K562 (cell line): ENCODE measurements around the gene SFRP5. TPM values are rescaled to one million over a fixed set of nuclear protein-coding genes. Genes with fewer than 3 reads are reported as not detected.
A peak's percentile ranks its signal among the peaks of the same experiment; 100 is the strongest.

Experiments
- ATAC-seq: fragments of 200-7000 bp; cut with Tn5 transposase; 3 replicates; pipeline ENCODE4 v1.9.1; 2020; ENCODE audit warnings: moderate library complexity
- BruUV-seq: library from RNA; stranded (reverse); fragments of 400-500 nt; replicated peaks from 2 replicates; lab custom pipeline; 2021; lab: Mats Ljungman, UMichigan
- CTCF ChIA-PET: fragments of 300-600 bp; formaldehyde crosslinking; extraction: SDS; loops from one replicate; lab custom pipeline; 2021; ENCODE audit warnings: low intra/inter-chr PET ratio; lab: Yijun Ruan, JAX
- POLR2A ChIA-PET: fragments of 300-600, 350-650 bp; sonication (Branson Sonifier 250); formaldehyde crosslinking; extraction: SDS; loops from one replicate; lab custom pipeline; 2021; ENCODE audit warnings: antibody characterized with exemption, inconsistent platforms; lab: Yijun Ruan, JAX
- DNase-seq, 4 experiments: peaks; one replicate each; pipeline versions ENCODE4 v3.0.0 to v3.0.0-alpha.2; 2011 to 2018; ENCODE audit warnings: low spot score in 3 of 4, mixed read lengths in 3 of 4; ENCODE audit errors: extremely low read depth in 1 of 4
- FAIRE-seq: peaks from 2 replicates; lab custom pipeline; 2011; peaks lifted over from hg19 to GRCh38; lab: Jason Lieb, UNC
- H2AFZ ChIP-seq: 2 replicates; pipeline ENCODE4 v1.6.0; 2011; ENCODE audit warnings: low read depth, low read length, control low read depth, inconsistent platforms
- H3K27ac ChIP-seq: fragments of 200-600 bp; 3 replicates; pipeline ENCODE4 v1.8.0; 2011; ENCODE audit warnings: low read depth, mild to moderate bottlenecking, control low read depth, inconsistent platforms, low read length, moderate library complexity, mixed read lengths; ENCODE audit errors: extremely low read depth
- H3K27me3 ChIP-seq, 2 experiments: fragments of 300-600 bp in 1 of 2; 2 replicates in 1 of 2; 3 replicates in 1 of 2; pipeline versions ENCODE4 v1.6.0 to v1.8.0; 2011; ENCODE audit warnings: inconsistent platforms in 2 of 2, low read length in 2 of 2, mild to moderate bottlenecking in 1 of 2, mixed read lengths in 1 of 2, moderate library complexity in 1 of 2; ENCODE audit not compliant: control insufficient read depth in 2 of 2, insufficient read depth in 2 of 2
- H3K36me3 ChIP-seq: fragments of 300-600 bp; 3 replicates; pipeline ENCODE4 v1.8.0; 2011; ENCODE audit warnings: mild to moderate bottlenecking, low read length, inconsistent platforms; ENCODE audit not compliant: control insufficient read depth, insufficient read depth
- H3K4me1 ChIP-seq, 2 experiments: fragments of 200-600 bp in 1 of 2; replicated peaks in 1 of 2; 2 replicates in 1 of 2; 3 replicates in 1 of 2; pipeline versions ENCODE4 v1.5.1 to v1.8.0; 2011; ENCODE audit warnings: inconsistent platforms in 2 of 2, low read length in 2 of 2, mild to moderate bottlenecking in 1 of 2, mixed read lengths in 1 of 2, moderate library complexity in 1 of 2; ENCODE audit not compliant: control insufficient read depth in 2 of 2, insufficient read depth in 2 of 2
- H3K4me2 ChIP-seq: 2 replicates; pipeline ENCODE4 v1.6.1; 2011; ENCODE audit warnings: low read length, control low read depth, inconsistent platforms, mixed read lengths; ENCODE audit not compliant: insufficient read depth
- H3K4me3 ChIP-seq: fragments of 200-600 bp; sonication (generic), shearing (Covaris generic); 2 replicates; pipeline ENCODE4 v1.5.1; 2016; ENCODE audit warnings: control low read depth, inconsistent platforms
- H3K79me2 ChIP-seq: fragments of 200-600 bp; 3 replicates; pipeline ENCODE4 v1.8.0; 2011; ENCODE audit warnings: low read length, inconsistent platforms; ENCODE audit not compliant: control insufficient read depth, insufficient read depth
- H3K9ac ChIP-seq, 2 experiments: 2 replicates each; pipeline versions ENCODE4 v1.6.0 to v1.6.1; 2011; ENCODE audit warnings: low read depth in 2 of 2, low read length in 2 of 2, control low read depth in 1 of 2, inconsistent platforms in 1 of 2, mild to moderate bottlenecking in 1 of 2, mixed read lengths in 1 of 2; ENCODE audit not compliant: insufficient read depth in 1 of 2
- H3K9me1 ChIP-seq: one replicate; pipeline ENCODE4 v1.6.0; 2011; ENCODE audit warnings: inconsistent platforms, mild to moderate bottlenecking, low read length, moderate library complexity; ENCODE audit not compliant: control insufficient read depth, insufficient read depth
- H3K9me3 ChIP-seq: replicated peaks from 2 replicates; pipeline ENCODE4 v1.5.1; 2011; ENCODE audit warnings: low read depth, low read length, inconsistent platforms; ENCODE audit not compliant: control insufficient read depth, insufficient read depth
- H4K20me1 ChIP-seq: replicated peaks from 2 replicates; pipeline ENCODE4 v1.6.1; 2011; ENCODE audit warnings: low read length, inconsistent platforms, mixed read lengths; ENCODE audit not compliant: control insufficient read depth, insufficient read depth
- CTCF ChIP-seq, 3 experiments: IDR thresholded peaks in 2 of 3; conservative IDR thresholded peaks in 1 of 3; 2 replicates each; pipeline ENCODE4 v1.5.1; 2011 to 2012; ENCODE audit warnings: low read length in 3 of 3, mild to moderate bottlenecking in 3 of 3, control low read depth in 2 of 3, improper control_type of control experiment in 1 of 3, inconsistent platforms in 1 of 3, low read depth in 1 of 3, mixed read lengths in 1 of 3, moderate library complexity in 1 of 3; ENCODE audit not compliant: insufficient read depth in 2 of 3
- DEAF1 ChIP-seq: fragments of 450-650 bp; formaldehyde crosslinking; IDR thresholded peaks from 2 replicates; pipeline ENCODE4 v1.4.0; 2020; ENCODE audit warnings: mild to moderate bottlenecking, moderate library complexity
- GATAD2B ChIP-seq: fragments of 450-650 bp; IDR thresholded peaks from 2 replicates; pipeline ENCODE4 v1.6.1; 2017; ENCODE audit warnings: mild to moderate bottlenecking, borderline replicate concordance
- MAZ ChIP-seq, 2 experiments: fragments of 450-650 bp in 1 of 2; sonication (generic) in 1 of 2; formaldehyde crosslinking; IDR thresholded peaks in 1 of 2; conservative IDR thresholded peaks in 1 of 2; 2 replicates each; pipeline versions ENCODE4 v1.4.0 to v1.5.0; 2020; ENCODE audit warnings: mild to moderate bottlenecking in 1 of 2, missing genetic modification reagents in 1 of 2
- RBM15 ChIP-seq: fragments of 200-400 bp; formaldehyde crosslinking; IDR thresholded peaks from 2 replicates; pipeline ENCODE4 v1.6.1; 2018; ENCODE audit warnings: mild to moderate bottlenecking, low read length, moderate library complexity; ENCODE audit not compliant: insufficient read depth
- SMARCA5 ChIP-seq: fragments of 450-650 bp; IDR thresholded peaks from 2 replicates; pipeline ENCODE4 v1.6.1; 2016
- SMC3 ChIP-seq: conservative IDR thresholded peaks from 2 replicates; pipeline ENCODE4 v1.6.1; 2011; ENCODE audit warnings: low read depth, low read length, improper control_type of control experiment; ENCODE audit not compliant: insufficient read depth
- XRCC5 ChIP-seq: fragments of 200-400 bp; formaldehyde crosslinking; IDR thresholded peaks from 2 replicates; pipeline ENCODE4 v1.6.1; 2017; ENCODE audit warnings: low read depth, mild to moderate bottlenecking, low read length
- ZNF263 ChIP-seq: sonication (generic); formaldehyde crosslinking; IDR thresholded peaks from 2 replicates; pipeline ENCODE4 v1.8.0; 2022; ENCODE audit warnings: mild to moderate bottlenecking, missing genetic modification reagents, borderline replicate concordance
- WGBS: fragments of 100-300 bp; shearing (Covaris generic); methylation state at CpG from one replicate; pipeline ENCODE4 v1.1.6; 2016; ENCODE audit warnings: low coverage, mixed read lengths; ENCODE audit not compliant: insufficient coverage; ENCODE audit errors: missing lambda C conversion rate; 5-methylcytosine and 5-hydroxymethylcytosine counted together
- in situ Hi-C: fragments of 300-500 bp; cut with MboI; formaldehyde crosslinking; loops from 4 replicates; pipeline ENCODE4 v1.15.0; 2018; ENCODE audit warnings: inconsistent platforms, mixed read lengths
- intact Hi-C: fragments of 100-400 bp; cut with micrococcal nuclease; formaldehyde crosslinking; loops from 2 replicates; pipeline ENCODE4 v1.14.2; 2022
- polyA plus RNA-seq, 8 experiments: library from polyadenylated mRNA; depleted of rRNA in 4 of 8; stranded (reverse) in 5 of 8; unstranded in 3 of 8; fragments of >200 nt; fragmentation: Nextera tagmentation in 2 of 8; fragmentation: Illumina TruSeq in 1 of 8; extraction: Ambion mirVana in 2 of 8; extraction: Trizol in 1 of 8; gene quantifications; 2 replicates each; pipeline versions ENCODE4 v1.2.1 to v1.2.3, GENCODE V29; 2011 to 2014; ENCODE audit warnings: inconsistent platforms in 1 of 8, missing spikeins in 1 of 8
- total RNA-seq, 7 experiments: library from RNA; depleted of rRNA in 6 of 7; stranded (reverse); fragments of >200 nt in 6 of 7; fragmentation: Illumina TruSeq in 2 of 7; extraction: Trizol in 2 of 7; gene quantifications; 2 replicates each; pipeline versions ENCODE4 v1.2.1 to v1.2.3, GENCODE V29; 2011 to 2021; ENCODE audit warnings: low replicate concordance in 1 of 7

Gene SFRP5
- total and polyA plus RNA-seq, 9 of the 15 experiments (the other 6 are each of a cell fraction or from before 2014, with no cell fraction given) = 0.07 to 0.29 (median 0.13) TPM; not detected in 3

GRCh38 chr10:97791824-97792721, 20.3 kb upstream of the SFRP5 start:
- Histone ChIP-seq H4K20me1 (no peaks in the 10 kb centered on the region), H3K9me3 (no peaks in the 10 kb centered on the region), H3K4me2 (peak overlapping the region; percentile 43; the same call in 1 of the 2 replicates), H3K36me3 (no peaks in the 10 kb centered on the region), H3K79me2 (no peaks in the 10 kb centered on the region), H3K4me1 (peaks cover 32 to 46% of the 10 kb centered on the region in 2 experiments; a peak in 4 of 5 replicates), H3K4me3 (no peak overlapping the region), H3K27me3 (no peaks in the 10 kb centered on the region), H3K9ac (peak overlapping the region in 1 of 2 experiments; percentile 42; a peak in 1 of 4 replicates), H3K27ac (no peak overlapping the region), H3K9me1 (no peaks in the 10 kb centered on the region), H2AFZ (peak overlapping the region; percentile 47)
- FAIRE-seq = peak; percentile 71
- ATAC-seq = peak; percentile 73
- no TSS peak for BruUV-seq
- ChIA-PET POLR2A (no interaction called here), CTCF (interaction anchor here (0.8 to 1.4 kb wide), 4 partner anchors 53 to 236 kb away, joined by 3 to 7 read pairs (median 3); no protein-coding TSS in a partner anchor)
- intact Hi-C loops = loop anchor here (1.0 to 5.0 kb wide), 2 partner anchors 55 to 77 kb away; partner anchors contain the start of gene GOLGA7B
- peak; percentile 66 to 77 (median 72) for DNase-seq
- in situ Hi-C loops = no loop called here
- WGBS = 20% methylated on average over 11 of the region's 13 CpGs
- TF ChIP-seq SMC3 (peak; percentile 76), SMARCA5 (no peak), DEAF1 (peak; percentile 60), XRCC5 (0 out of 2 replicates have a peak, but pooled peaks have one; percentile 34), ZNF263 (CRISPR knock-in tag) (0 out of 2 replicates have a peak, but pooled peaks have one; percentile 20), RBM15 (no peak), GATAD2B (no peak), MAZ (CRISPR knock-in tag; conservative IDR thresholded peaks at IDR 0.05 in 1 of 2, IDR thresholded peaks at IDR 0.05 in 1 of 2) (0 out of 4 replicates have a peak, but pooled peaks of 1 of the 2 experiments have one; percentile 31), CTCF (IDR thresholded peaks at IDR 0.05 in 2 of 3, conservative IDR thresholded peaks at IDR 0.05 in 1 of 3; ENCODE audit: insufficient read depth in 2 of 3, low read depth in 1 of 3, low read length in 3 of 3) (peak; percentile 79 to 89 (median 81))
